Activated CD4-positive, alpha-beta T cell treated with anti-CD3 and anti-CD28 coated beads for 36 hours (primary cell): ENCODE measurements around the gene NFRKB. TPM values are rescaled to one million over a fixed set of nuclear protein-coding genes. Genes with fewer than 3 reads are reported as not detected.

ENCODE experiments used
- total RNA-seq, 2 experiments: library from RNA; stranded (reverse); gene quantifications; one replicate each; pipeline ENCODE4 v1.2.3, GENCODE V29; 2021

NFRKB gene
- total RNA-seq, 2 experiments from 2014 or later = 27.3 to 31.0 TPM

Other genes with a start within 250 kb of the NFRKB start
- 1 to 10 TPM; 2.1 to 3.1 TPM for gene TMEM45B, start 79.7 kb downstream of the NFRKB start, total RNA-seq
- 10 to 100 TPM; 15.4 to 17.3 TPM for gene PRDM10, start 107.3 kb upstream of the NFRKB start, total RNA-seq
- gene APLP2, start 174.3 kb upstream of the NFRKB start, total RNA-seq = 10 to 100 TPM; 34.6 to 40.2 TPM